GM18907 (cell line): Measurements from ENCODE around the gene RAB36.

ENCODE experiments used
- ATAC-seq: cut with Tn5 transposase; IDR thresholded peaks from one replicate; pipeline ENCODE4 v1.9.1; 2021; ENCODE audit warnings: mild to moderate bottlenecking, moderate library complexity; ENCODE audit not compliant: unreplicated experiment

The RAB36 gene

DNA sequence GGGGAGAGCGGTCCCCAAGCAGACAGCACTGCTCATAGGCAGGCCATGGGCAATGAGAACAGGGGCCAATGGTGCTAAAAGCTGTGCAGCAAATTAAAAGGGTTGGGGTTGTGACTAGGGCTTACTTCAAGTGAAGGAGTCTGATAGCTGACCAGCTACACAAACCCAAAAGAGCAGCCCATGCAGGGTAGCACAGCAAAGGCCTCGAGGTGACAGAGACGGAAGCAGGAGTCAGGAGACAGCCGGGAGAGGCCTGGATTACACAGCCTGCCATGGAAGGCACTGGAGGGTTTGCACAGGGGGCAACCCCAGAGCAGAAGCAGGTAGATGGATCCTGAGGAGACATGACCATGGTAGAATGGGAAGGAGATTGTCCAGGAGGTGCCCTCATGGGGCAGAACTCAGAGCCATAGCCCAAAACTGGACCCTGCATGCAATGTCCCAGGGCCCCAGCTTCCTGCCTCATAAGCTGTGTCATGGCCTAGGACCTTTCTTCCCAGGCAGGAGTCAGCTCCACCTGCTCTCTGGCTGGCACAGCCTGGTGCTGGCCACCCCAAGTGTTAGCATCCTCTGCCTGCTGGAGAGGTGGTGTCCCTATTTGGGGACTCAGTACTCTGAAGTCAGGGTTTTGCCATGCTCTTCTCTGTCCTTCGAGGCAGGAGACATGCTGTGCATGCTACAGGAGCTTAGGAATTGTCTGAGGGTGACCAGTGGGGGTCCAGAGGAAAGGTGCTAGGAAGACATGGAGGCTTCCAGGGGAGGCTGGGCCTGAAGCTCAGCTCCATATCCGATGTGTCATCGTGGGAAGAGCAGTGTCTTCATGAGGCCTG, 36.8 kb upstream of the RAB36 start:
- no peak for ATAC-seq

DNA sequence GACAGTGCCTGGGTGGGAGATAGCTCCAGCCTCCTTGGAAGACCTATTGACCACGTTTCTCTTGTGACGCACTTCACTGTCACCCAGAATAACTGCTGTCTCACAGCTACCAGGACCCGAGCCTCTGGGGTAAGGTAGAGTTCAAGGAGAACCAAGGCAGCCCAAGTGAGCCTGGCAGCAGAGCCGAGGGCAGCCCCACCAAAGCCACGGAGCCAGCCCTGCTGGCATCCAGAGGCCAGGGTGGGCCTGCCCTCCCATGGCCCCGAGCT, 36.3 kb upstream of the RAB36 start:
- no peak for ATAC-seq

GRCh38 chr22:23109441-23109978, 35.8 kb upstream of the RAB36 start:
- no peak for ATAC-seq

- no peak for ATAC-seq
These were observed 34.9 kb upstream of the RAB36 start for GRCh38 chr22:23110190-23110921.

GRCh38 chr22:23110922-23111527, 34.3 kb upstream of the RAB36 start:
- no peak for ATAC-seq

DNA sequence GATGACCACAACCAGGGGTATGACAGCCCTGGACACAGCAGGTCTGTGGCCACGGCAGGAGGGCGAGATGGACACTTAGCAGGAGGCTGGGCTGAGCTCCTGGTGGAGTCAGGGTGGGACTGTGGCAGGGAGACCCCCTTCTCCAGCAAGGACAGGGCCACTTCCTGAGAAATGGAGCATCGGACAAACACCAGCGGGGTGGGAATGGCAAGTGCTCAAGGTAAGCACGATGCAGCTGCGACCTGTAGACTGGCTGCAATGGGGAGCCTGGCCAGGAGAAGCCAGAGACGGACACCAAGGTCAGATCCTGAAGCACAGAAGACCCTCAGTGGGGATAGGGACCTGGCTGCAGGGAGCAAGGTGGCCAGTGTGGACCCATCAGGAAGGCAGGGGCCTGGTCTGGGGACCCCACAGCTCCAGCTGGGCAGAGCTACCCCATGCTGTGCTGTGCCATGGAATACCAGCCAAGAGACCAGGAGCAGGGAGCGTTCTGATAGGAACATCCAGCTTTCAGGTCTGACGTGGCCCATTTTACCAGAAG, 32.7 kb upstream of the RAB36 start:
- ATAC-seq, result no peak

- ATAC-seq, result no peak
These were observed 32.0 kb upstream of the RAB36 start for GRCh38 chr22:23113067-23113846.

DNA sequence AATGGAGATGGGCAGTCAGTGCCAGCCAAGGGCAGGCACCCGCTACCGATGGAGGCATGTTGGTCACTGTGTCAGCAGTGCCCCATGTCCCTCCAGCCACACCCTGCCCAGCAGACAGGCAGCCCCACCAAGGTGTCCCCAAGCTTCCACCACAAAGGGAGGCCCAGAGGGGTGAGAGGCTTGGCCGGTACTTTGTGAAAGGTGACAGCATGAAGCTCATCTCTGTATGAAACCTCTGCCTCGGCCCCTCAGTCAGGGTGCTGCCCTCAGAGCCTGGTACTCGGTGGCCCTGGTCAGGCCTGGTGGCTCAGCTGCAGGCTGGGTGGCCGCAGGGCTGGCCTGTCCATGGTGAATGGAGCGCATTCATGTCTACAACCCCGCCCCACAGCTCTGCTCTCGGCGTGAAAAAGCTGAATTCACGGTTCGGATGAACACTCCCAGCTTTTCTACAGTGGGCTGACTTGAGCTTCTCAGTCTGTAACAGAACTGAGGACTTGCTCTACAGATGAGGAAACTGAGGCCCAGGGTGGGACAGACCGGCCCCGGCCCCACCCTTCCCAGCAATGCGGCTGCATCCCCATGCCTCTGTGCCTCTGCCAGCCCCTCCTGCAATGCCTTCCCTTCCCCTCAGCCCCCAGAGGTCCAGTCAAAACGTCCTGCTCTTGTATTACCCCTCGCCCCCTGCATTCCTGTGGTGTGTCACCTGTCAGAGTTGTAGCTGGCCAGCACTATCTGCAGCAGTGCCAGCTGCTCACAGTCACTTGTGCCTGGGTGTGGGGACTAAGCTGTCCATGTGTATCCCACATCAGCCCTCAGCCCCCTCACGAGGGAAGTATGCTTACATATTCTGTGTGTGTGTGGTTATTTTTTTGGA, 31.2 kb upstream of the RAB36 start:
- no peak for ATAC-seq

- ATAC-seq, result no peak
These were observed 30.6 kb upstream of the RAB36 start for GRCh38 chr22:23114721-23115020.

GRCh38 chr22:23115369-23115768, 29.9 kb upstream of the RAB36 start:
- ATAC-seq, result no peak

- no peak for ATAC-seq
These were observed 29.3 kb upstream of the RAB36 start for GRCh38 chr22:23115825-23116494.

GRCh38 chr22:23116506-23117263, 28.6 kb upstream of the RAB36 start:
- no peak for ATAC-seq

DNA sequence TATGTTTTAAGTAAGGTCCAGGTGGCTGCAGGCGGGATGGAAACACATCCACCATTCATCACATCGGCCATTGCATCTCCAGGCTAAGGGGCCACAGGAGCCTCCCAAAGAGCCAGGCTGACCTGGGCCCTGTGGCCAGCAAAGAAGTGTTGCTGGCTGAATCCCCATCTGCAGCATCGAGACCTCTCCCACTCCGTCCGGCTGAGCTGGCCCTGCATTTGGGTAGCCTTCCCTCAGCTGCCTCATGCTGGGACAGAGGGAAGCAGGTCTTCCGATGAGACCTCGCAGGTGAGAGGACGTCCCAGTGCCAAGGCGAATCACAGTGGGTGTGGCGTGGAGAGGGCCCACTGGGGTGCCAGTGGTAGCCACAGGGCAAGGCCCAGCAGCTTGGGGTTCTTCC, 28.0 kb upstream of the RAB36 start:
- no peak for ATAC-seq

GRCh38 chr22:23117891-23118646, 27.2 kb upstream of the RAB36 start:
- no peak for ATAC-seq

DNA sequence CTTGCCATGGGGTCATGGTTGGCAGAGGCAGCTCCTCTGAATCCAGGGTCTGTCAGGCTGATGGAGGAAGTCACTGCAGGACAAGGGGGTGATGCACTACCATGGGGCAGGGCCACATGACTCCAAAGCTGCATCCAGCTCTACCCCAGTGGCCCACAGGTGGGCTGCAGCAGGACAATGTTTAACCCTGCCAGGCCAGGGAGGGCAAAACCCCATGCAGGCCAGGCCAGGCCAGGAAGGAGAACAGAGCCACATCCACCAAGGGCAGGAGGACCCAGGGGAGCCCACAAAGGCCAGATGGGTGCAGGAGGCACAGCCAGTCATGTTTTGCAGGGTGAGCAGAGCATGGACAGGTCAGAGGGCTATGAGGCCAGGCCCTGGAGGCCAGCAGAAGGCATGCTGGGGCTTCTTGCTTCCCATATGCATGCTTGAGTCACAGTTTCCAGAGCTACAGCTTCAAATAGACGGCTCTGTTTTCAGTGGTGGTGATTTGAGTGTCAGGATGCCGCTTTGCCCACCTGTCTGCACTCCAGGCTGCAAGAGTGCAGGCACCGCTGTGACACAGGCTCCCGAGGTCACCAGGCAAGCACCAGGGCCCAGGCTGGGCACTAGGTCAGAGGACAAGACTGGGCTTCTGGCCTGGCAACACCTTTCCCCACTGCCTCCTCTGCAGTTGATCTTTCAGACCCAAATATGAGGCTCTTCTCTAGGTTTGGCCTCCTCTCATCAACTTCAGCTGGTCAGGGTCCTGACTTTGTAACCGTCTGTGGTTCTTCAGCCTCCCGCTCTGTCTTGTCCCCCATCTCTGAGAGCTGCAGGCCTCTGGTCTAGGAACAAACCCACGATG, 26.4 kb upstream of the RAB36 start:
- no peak for ATAC-seq

DNA sequence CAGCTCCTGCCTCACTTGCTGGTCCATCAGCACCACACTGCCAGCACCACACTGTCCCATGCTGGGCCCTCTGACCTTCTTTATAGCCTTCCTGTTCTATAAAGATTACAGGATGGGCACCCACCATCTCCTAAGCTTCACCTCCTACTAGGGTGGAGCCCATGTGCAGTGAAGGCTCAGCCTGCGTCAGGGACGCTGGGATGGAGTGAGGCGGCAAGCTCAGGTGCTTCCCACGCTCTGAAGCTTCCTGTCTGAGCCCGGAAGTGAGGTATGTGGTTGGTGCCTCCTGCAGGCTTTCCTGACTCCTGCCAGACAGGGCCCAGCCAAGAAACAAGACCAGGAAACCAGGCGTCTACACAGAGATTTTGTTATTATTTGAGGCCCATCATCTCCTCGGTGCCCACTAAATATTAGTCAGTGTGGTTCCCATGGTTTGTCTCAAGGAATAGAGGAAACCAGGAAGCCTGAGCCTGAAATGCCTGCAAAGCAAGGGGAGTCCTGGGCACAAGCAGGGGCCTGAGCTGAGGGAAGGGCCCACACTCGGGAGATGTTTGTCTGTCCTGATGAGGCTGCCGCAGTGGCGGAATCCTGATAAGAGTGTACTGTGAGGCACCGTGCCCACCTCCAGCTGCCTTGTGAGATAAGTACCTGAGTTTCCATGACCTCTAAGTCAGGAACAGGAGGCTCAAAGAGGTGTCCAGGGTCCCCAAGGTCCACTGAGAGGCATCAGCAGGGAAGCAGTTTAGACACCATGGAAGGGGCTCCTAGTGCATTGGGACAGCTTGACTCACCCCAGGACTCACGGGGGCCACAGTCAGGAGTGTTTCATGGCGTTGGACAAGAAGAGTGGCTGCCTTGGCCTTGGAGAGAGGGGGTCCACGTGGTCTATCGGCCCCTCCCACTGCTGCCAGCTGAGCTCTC, 25.5 kb upstream of the RAB36 start:
- no peak for ATAC-seq
